Measurements from ENCODE around the gene GPC6. TPM values are rescaled to one million over a fixed set of nuclear protein-coding genes. Genes with fewer than 3 reads are reported as not detected.

GPC6 gene
- total and polyA plus RNA-seq, 2 donors (not counting 3 experiments of a cell fraction or from before 2014, with no cell fraction given) = 0.01 TPM; not detected in 1

- intact Hi-C loops (cut with micrococcal nuclease) (no loop called here), dilution Hi-C loops (cut with MboI; ENCODE audit: extremely low pct_ligation_motif_present, low sequenced_read_pairs) (no loop called here)
- no peak for FAIRE-seq
- Histone ChIP-seq H2AFZ (ENCODE audit: low read depth, low read length) (no peak overlapping the region), H3K9me1 (replicated peaks; ENCODE audit: control insufficient read depth, extremely low read depth, insufficient read depth, low read length) (no peaks in the 10 kb centered on the region), H3K27me3 (ENCODE audit: control insufficient read depth in 2 of 2, insufficient read depth in 2 of 2, low read length in 2 of 2) (no peaks in the 10 kb centered on the region), H4K20me1 (replicated peaks; ENCODE audit: control insufficient read depth, extremely low read depth, insufficient read depth, low read length) (no peaks in the 10 kb centered on the region), H3K9ac (replicated peaks; ENCODE audit: extremely low read depth, insufficient read depth, low read length) (no peak overlapping the region), H3K27ac (ENCODE audit: insufficient read depth, low read depth, low read length) (no peak overlapping the region), H3K79me2 (ENCODE audit: control insufficient read depth, insufficient read depth, low read length) (no peaks in the 10 kb centered on the region), H3K4me1 (ENCODE audit: control insufficient read depth, extremely low read depth, insufficient read depth, low read length) (no peaks in the 10 kb centered on the region), H3K9me3 (replicated peaks; ENCODE audit: control insufficient read depth, insufficient read depth, low read length) (no peaks in the 10 kb centered on the region), H3K36me3 (ENCODE audit: control insufficient read depth in 2 of 2, extremely low read depth in 1 of 2, insufficient read depth in 2 of 2, low read length in 2 of 2) (no peaks in the 10 kb centered on the region), H3K4me3 (replicated peaks in 1 of 3; ENCODE audit: insufficient read depth in 1 of 3, low read depth in 1 of 3, low read length in 3 of 3) (no peak overlapping the region), H3K4me2 (ENCODE audit: insufficient read depth, low read length) (no peak overlapping the region)
- ChIA-PET POLR2A (no interaction called here), CTCF (no interaction called here)
- TF ChIP-seq MAX (IDR thresholded peaks at IDR 0.05; ENCODE audit: insufficient read depth, insufficient read length) = no peak
- no peak for TF ChIP-seq POLR2A (IDR thresholded peaks at IDR 0.05; ENCODE audit: low read depth, low read length)
- no peak for TF ChIP-seq MYC (IDR thresholded peaks at IDR 0.05; ENCODE audit: low read depth, low read length)
- TF ChIP-seq CTCF (IDR thresholded peaks at IDR 0.05; ENCODE audit: extremely low read depth in 1 of 2, insufficient read depth in 1 of 2, low read depth in 1 of 2, low read length in 2 of 2) = no peak
- no peak for TF ChIP-seq JUN (IDR thresholded peaks at IDR 0.05; ENCODE audit: borderline replicate concordance, insufficient read depth, insufficient read length, low read depth)
- no peak for TF ChIP-seq FOS (IDR thresholded peaks at IDR 0.05; ENCODE audit: borderline replicate concordance, insufficient read depth, low read length)
- no peak for TF ChIP-seq GATA2 (IDR thresholded peaks at IDR 0.05; ENCODE audit: insufficient read depth, insufficient read length, low read depth, low read length)
- TF ChIP-seq POLR2AphosphoS5 (IDR thresholded peaks at IDR 0.05; ENCODE audit: insufficient read depth, low read depth, low read length) = no peak
- no peak for TF ChIP-seq EZH2 (IDR thresholded peaks at IDR 0.05; ENCODE audit: borderline replicate concordance, low read depth, low read length, severe bottlenecking)
- no peak for DNase-seq (ENCODE audit: low read depth, low spot score)
- BruUV-seq (replicated peaks) = no TSS peak
Observed at GRCh38 chr13:93976528-93976927, 749.9 kb downstream of the GPC6 start.

Measured in endothelial cell of umbilical vein (primary cell).